GM19035 (cell line): ENCODE data around the gene QKI.
"Not testable (repeated sequence)": the region's sequence is repeated elsewhere in the genome, so short reads cannot be mapped to it uniquely, and the experiment has no call there.

Source experiments
- ATAC-seq: cut with Tn5 transposase; IDR thresholded peaks from one replicate; pipeline ENCODE4 v1.9.1; 2021; ENCODE audit not compliant: unreplicated experiment

Gene QKI

GRCh38 chr6:163572612-163573011 lies 158.1 kb downstream of the QKI start:
- no peak for ATAC-seq

DNA sequence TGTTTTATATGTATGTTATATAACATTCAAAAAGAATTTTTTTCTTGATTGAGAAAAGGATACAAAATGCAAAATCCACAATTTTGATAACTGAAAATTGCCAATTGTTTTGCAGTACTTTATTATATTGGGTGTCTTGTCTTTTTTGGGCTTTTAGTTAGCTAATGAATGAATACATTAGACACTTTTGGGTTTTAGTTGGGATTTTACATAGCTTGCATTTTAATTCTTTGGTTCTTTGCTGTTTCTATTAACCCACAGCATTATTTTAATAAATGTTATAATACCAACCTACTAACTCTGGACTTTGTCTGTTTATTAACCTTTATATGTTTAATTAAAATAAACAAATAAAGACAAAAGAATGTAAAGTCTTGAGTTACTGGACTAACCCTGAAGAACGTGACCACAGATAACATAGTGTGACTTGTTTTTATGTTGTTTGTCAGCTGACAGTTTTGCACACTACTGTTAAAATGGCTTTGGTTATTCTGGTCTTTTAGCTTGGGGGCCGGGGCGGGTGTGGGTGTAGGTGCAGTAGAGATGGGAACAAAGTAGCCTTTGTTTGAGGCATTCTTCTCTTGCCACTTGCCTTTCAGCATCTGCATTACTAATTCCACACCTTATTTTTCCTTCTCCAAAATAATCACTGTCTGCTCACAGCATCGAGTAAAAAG lies 159.1 kb downstream of the QKI start:
- ATAC-seq: no peak

DNA sequence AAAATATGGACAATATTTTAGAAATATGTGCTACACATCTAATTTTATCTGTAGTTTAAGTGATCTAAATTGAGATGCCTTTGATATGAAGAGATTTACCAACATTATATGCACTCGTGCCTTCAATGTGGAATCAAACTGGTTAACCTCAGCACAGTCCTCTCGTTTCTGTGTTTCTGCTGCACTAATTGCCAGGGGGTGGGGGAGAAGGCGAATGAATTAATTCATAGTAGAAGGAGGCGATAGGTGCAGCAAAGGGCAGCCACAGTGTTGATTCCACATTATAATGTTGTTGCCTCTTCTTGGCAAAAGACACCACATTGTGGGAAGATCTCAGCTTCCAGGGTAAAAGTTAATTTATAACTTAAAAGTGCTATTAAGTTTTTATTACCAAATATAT lies 161.6 kb downstream of the QKI start:
- ATAC-seq: no peak

- ATAC-seq: no peak
Measured at GRCh38 chr6:163577404-163577803, 162.9 kb downstream of the QKI start.

- no peak for ATAC-seq
Measured at GRCh38 chr6:163579111-163579879, 164.8 kb downstream of the QKI start.

GRCh38 chr6:163579880-163580295 lies 165.4 kb downstream of the QKI start:
- ATAC-seq: no peak

GRCh38 chr6:163580311-163581030 lies 166.0 kb downstream of the QKI start:
- ATAC-seq: no peak

GRCh38 chr6:163583558-163583957 lies 169.0 kb downstream of the QKI start:
- no peak for ATAC-seq

- no peak for ATAC-seq
Measured at GRCh38 chr6:163585932-163586437, 171.5 kb downstream of the QKI start.

GRCh38 chr6:163586888-163587287 lies 172.4 kb downstream of the QKI start:
- no peak for ATAC-seq

DNA sequence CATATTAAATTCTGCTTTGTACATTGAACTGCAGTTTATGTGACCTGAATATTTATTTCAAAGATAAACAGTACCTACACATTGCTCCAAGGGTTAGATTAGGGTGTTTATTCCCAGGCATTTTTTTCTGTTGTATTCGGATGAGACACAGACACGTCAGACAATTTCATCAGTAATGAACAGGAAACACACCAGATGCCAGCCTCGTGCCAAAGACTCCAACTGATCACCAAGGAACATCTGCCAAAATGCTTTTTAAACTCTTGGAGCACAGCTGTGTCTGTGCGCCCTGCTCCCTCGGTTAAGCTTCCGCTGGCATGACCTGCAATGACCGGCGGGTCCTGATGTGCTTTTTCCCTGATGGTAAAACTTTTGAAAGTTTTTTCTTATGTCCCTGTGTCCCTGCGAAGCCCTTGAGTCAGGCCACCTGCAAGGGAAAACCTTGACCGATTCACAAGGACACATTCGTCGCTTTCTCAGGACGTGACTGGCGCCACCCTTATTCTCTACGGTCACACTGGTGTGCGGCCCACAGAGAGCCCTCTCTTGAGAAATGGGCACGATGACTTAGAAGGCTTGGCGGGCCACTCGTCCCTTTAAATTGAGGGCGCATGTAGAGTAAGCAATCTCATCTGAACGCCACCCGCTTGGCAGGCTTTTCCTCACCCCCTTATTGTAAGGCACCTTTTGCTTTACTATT lies 173.9 kb downstream of the QKI start:
- ATAC-seq: no peak

DNA sequence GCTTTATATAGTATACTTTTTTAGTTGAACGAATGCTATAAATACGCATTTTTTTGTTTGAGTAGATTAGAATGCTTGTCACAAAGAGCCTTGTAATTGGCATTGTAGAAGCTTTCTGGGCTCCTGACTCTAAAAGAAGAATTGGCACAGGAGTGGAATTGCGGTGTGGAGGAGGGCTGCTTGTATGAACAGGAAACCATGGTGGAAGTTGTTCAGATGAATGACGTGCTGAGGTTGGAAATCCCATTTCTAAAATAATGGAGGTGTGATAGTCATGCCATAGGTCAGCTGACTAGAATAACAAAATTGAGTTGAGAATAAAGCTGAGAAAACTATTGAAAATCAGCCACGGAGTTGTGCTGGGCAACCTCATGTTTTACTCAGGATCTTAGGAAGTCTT lies 174.9 kb downstream of the QKI start:
- ATAC-seq: no peak

DNA sequence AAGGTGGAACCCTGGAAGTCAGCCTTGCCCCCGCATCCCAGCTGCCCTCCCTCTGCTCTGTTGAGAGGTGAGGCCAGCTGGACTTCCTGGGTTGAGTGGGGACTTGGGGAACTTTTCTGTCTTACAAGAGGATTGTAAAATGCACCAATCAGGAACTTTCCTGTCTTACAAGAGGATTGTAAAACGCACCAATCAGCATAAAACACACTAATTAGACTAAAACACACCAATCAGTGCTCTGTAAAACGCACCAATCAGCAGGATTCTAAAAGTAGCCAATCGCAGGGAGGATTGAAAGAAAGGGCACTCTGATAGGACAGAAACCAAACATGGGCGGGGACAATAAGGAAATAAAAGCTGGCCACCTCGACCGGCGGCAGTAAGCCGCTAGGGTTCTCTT lies 175.6 kb downstream of the QKI start:
- ATAC-seq: not testable (repeated sequence)

DNA sequence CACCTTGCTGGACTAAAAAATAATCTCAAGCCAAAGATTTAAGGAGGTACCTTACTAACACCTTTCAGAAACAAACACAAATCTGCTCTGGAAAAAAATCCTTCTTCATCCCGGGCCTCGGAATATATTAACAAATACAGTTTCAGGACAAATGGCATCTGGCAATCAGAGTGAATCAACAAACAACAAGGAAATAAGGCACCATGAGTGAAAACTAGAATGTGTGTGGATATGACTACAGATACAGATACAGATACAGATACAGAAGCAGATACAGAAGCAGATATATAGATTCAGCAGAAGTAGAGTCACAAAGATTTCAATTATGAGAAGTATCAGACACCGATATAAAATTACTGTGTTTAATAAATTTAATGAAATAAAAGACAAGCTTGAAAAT lies 178.4 kb downstream of the QKI start:
- ATAC-seq: no peak

DNA sequence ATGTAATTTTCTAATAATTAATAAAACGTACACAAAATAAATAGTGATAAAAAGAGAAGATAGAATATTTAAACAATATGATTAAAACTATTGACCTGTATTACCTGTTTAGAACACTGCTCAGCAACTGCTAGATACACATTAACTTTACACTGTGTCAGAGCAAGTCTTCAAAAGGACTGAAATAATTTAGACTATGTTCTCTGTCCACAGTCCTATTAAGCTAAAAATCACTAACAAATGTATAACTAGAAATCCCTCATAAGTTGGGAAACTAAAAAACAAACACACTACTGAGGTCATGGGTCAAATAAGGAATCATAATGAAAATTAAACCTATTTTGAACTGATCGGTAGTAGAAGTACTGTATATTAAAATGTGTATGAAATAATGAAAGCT lies 181.7 kb downstream of the QKI start:
- ATAC-seq: no peak

- ATAC-seq: no peak
Measured at GRCh38 chr6:163599136-163599535, 184.6 kb downstream of the QKI start.

DNA sequence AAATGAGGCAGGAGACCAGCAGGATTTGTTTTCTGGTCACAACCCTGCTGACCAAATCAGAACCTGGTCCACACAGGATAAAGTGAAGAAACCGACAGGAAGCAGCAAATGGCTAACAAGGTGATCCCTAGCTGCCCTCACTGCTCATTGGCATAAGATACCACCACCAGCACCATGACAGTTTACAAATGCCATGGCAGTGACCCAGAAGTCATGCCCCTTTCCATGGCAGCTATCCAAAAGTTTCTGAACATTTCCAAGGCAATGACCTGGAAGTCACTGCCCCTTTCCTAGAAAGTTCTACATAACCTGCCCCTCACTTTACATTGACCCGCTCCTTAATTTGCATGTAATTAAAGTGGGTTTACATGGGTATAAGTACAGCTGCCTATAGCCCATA lies 185.2 kb downstream of the QKI start:
- ATAC-seq: no peak

GRCh38 chr6:163600331-163600730 lies 185.8 kb downstream of the QKI start:
- no peak for ATAC-seq

DNA sequence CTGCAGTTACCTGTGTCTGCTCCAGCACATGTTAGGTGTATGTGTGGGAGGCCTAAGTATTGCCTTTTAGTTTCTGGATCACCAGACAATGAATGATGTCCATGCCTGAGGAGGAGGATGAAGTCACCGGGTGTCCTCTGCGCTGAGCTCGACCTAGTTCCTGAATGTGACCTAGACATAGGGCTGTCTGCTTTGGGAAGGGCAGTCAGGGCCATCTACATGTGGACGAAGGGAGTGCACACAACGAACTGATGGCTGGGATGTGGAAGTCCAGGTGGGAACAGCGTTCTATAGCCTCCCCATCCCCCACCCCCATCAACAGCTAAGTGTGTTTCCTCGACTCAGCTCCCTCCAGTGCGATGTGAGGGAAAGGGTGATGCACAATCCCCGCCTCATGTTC lies 186.3 kb downstream of the QKI start:
- no peak for ATAC-seq

GRCh38 chr6:163602851-163603250 lies 188.3 kb downstream of the QKI start:
- no peak for ATAC-seq

GRCh38 chr6:163603395-163603794 lies 188.9 kb downstream of the QKI start:
- no peak for ATAC-seq
